Measurements from ENCODE around the gene TMPRSS12.
"Not testable (repeated sequence)": the region's sequence is repeated elsewhere in the genome, so short reads cannot be mapped to it uniquely, and the experiment has no call there.

The TMPRSS12 gene

GRCh38 chr12:50842637-50843493, at the start of gene TMPRSS12:
Gene TMPRSS12 (plus strand): TSS chr12:50842926. CDS start chr12:50842965, 39 bp downstream.
- TF ChIP-seq CTCF (IDR thresholded peaks at IDR 0.05; ENCODE audit: borderline replicate concordance, control extremely low read depth, extremely low read depth, insufficient read depth, missing control alignments), result no peak
- DNase-seq (ENCODE audit: low spot score), result no peak
- in situ Hi-C loops (cut with MboI; ENCODE audit: low sequenced_read_pairs, unreplicated experiment), result no loop called here

- in situ Hi-C loops (cut with MboI; ENCODE audit: low sequenced_read_pairs, unreplicated experiment), result no loop called here
- TF ChIP-seq CTCF (IDR thresholded peaks at IDR 0.05; ENCODE audit: borderline replicate concordance, control extremely low read depth, extremely low read depth, insufficient read depth, missing control alignments), result no peak
- no peak for DNase-seq (ENCODE audit: low spot score)
Measured at GRCh38 chr12:50799908-50800307, 42.8 kb upstream of the TMPRSS12 start.

GRCh38 chr12:50803230-50803875, 39.4 kb upstream of the TMPRSS12 start:
- DNase-seq (ENCODE audit: low spot score), result no peak
- no peak for TF ChIP-seq CTCF (IDR thresholded peaks at IDR 0.05; ENCODE audit: borderline replicate concordance, control extremely low read depth, extremely low read depth, insufficient read depth, missing control alignments)
- in situ Hi-C loops (cut with MboI; ENCODE audit: low sequenced_read_pairs, unreplicated experiment), result no loop called here

GRCh38 chr12:50806176-50806575, 36.5 kb upstream of the TMPRSS12 start:
- no peak for DNase-seq (ENCODE audit: low spot score)
- in situ Hi-C loops (cut with MboI; ENCODE audit: low sequenced_read_pairs, unreplicated experiment), result no loop called here
- no peak for TF ChIP-seq CTCF (IDR thresholded peaks at IDR 0.05; ENCODE audit: borderline replicate concordance, control extremely low read depth, extremely low read depth, insufficient read depth, missing control alignments)

- in situ Hi-C loops (cut with MboI; ENCODE audit: low sequenced_read_pairs, unreplicated experiment); DNase-seq (ENCODE audit: low spot score): not testable (repeated sequence)
Measured at GRCh38 chr12:50809131-50809530, 33.6 kb upstream of the TMPRSS12 start.

GRCh38 chr12:50814921-50815320, 27.8 kb upstream of the TMPRSS12 start:
- in situ Hi-C loops (cut with MboI; ENCODE audit: low sequenced_read_pairs, unreplicated experiment), result not testable (repeated sequence)

GRCh38 chr12:50820177-50820576, 22.5 kb upstream of the TMPRSS12 start:
- in situ Hi-C loops (cut with MboI; ENCODE audit: low sequenced_read_pairs, unreplicated experiment), result no loop called here
- no peak for TF ChIP-seq CTCF (IDR thresholded peaks at IDR 0.05; ENCODE audit: borderline replicate concordance, control extremely low read depth, extremely low read depth, insufficient read depth, missing control alignments)

More at GRCh38 chr12:50814921-50815320, 27.8 kb upstream of the TMPRSS12 start:
- DNase-seq (ENCODE audit: low spot score), result not testable (repeated sequence)

More at GRCh38 chr12:50820177-50820576, 22.5 kb upstream of the TMPRSS12 start:
- no peak for DNase-seq (ENCODE audit: low spot score)
